SK-N-SH (cell line): ENCODE data around the gene SRD5A3. TPM values are rescaled to one million over a fixed set of nuclear protein-coding genes. Genes with fewer than 3 reads are reported as not detected.

Experiments used
- CTCF ChIA-PET: fragments of 300-600, 350-600 bp; formaldehyde crosslinking; extraction: SDS; loops from one replicate; lab custom pipeline; 2021; lab: Yijun Ruan, JAX
- POLR2A ChIA-PET: fragments of 350-600 bp; sonication (Branson Sonifier 250); formaldehyde crosslinking; extraction: SDS; loops from one replicate; lab custom pipeline; 2020; ENCODE audit warnings: antibody characterized with exemption, inconsistent platforms; lab: Yijun Ruan, JAX
- DNase-seq: peaks from one replicate; pipeline ENCODE4 v3.0.0; 2012
- H2AFZ ChIP-seq: fragments of 200-600 bp; sonication (generic); 2 replicates; pipeline ENCODE4 v1.8.1; 2016; ENCODE audit warnings: antibody characterized with exemption, mild to moderate bottlenecking, low read depth
- H3F3A ChIP-seq: fragments of 200-600 bp; sonication (generic); replicated peaks from 2 replicates; pipeline ENCODE3; 2016; ENCODE audit warnings: antibody characterized with exemption, mild to moderate bottlenecking; ENCODE audit not compliant: insufficient read depth
- H3K27ac ChIP-seq, 2 experiments: fragments of 200-500 bp in 1 of 2; fragments of 200-600 bp in 1 of 2; sonication (Bioruptor generic) in 1 of 2; sonication (generic), shearing (Covaris generic) in 1 of 2; 2 replicates each; pipeline versions ENCODE4 v1.5.1 to v1.6.1; 2014 to 2016; ENCODE audit warnings: low read depth in 2 of 2, inconsistent platforms in 1 of 2, low read length in 1 of 2, mild to moderate bottlenecking in 1 of 2, mixed read lengths in 1 of 2
- H3K27me3 ChIP-seq: fragments of 200-600 bp; sonication (generic), shearing (Covaris generic); 2 replicates; pipeline ENCODE4 v1.6.1; 2016; ENCODE audit warnings: mixed run types; ENCODE audit not compliant: insufficient read depth
- H3K36me3 ChIP-seq, 2 experiments: fragments of 200-500 bp in 1 of 2; fragments of 200-600 bp in 1 of 2; sonication (Bioruptor generic) in 1 of 2; sonication (generic) in 1 of 2; replicated peaks in 1 of 2; 2 replicates each; pipeline versions ENCODE3 to v1.5.1; 2014 to 2016; ENCODE audit warnings: low read length in 1 of 2, mild to moderate bottlenecking in 1 of 2; ENCODE audit not compliant: insufficient read depth in 2 of 2, control insufficient read depth in 1 of 2
- H3K4me1 ChIP-seq, 2 experiments: fragments of 200-500 bp in 1 of 2; fragments of 200-600 bp in 1 of 2; sonication (Bioruptor generic) in 1 of 2; sonication (generic), shearing (Covaris generic) in 1 of 2; 2 replicates each; pipeline versions ENCODE4 v1.5.1 to v1.6.1; 2014 to 2016; ENCODE audit warnings: low read depth in 1 of 2, low read length in 1 of 2, mixed run types in 1 of 2; ENCODE audit not compliant: insufficient read depth in 2 of 2, control insufficient read depth in 1 of 2
- H3K4me2 ChIP-seq: fragments of 200-600 bp; sonication (generic), shearing (Covaris generic); 2 replicates; pipeline ENCODE4 v1.6.1; 2017; ENCODE audit warnings: mixed run types
- H3K4me3 ChIP-seq, 2 experiments: fragments of 200-500 bp in 1 of 2; fragments of 200-600 bp in 1 of 2; sonication (Bioruptor generic) in 1 of 2; sonication (generic), shearing (Covaris generic) in 1 of 2; 2 replicates each; pipeline versions ENCODE4 v1.5.1 to v1.8.1; 2014 to 2016; ENCODE audit warnings: low read depth in 2 of 2, inconsistent platforms in 1 of 2, low read length in 1 of 2, mild to moderate bottlenecking in 1 of 2, mixed read lengths in 1 of 2, moderate library complexity in 1 of 2
- H3K79me2 ChIP-seq: fragments of 200-600 bp; sonication (generic); 2 replicates; pipeline ENCODE4 v1.8.1; 2017; ENCODE audit warnings: mild to moderate bottlenecking; ENCODE audit not compliant: insufficient read depth
- H3K9ac ChIP-seq: fragments of 200-600 bp; sonication (generic); 2 replicates; pipeline ENCODE4 v1.6.1; 2017; ENCODE audit warnings: mixed run types
- H3K9me2 ChIP-seq: fragments of 200-600 bp; sonication (generic); 2 replicates; pipeline ENCODE4 v1.6.1; 2017; ENCODE audit warnings: mixed run types
- H3K9me3 ChIP-seq: fragments of 200-600 bp; sonication (generic); 2 replicates; pipeline ENCODE4 v1.6.1; 2017; ENCODE audit warnings: mixed run types, mild to moderate bottlenecking, moderate library complexity
- H4K20me1 ChIP-seq: fragments of 200-600 bp; sonication (generic); 2 replicates; pipeline ENCODE4 v1.6.1; 2017; ENCODE audit warnings: mild to moderate bottlenecking, mixed run types; ENCODE audit not compliant: insufficient read depth
- CTCF ChIP-seq: fragments of 200-600 bp; sonication (generic); IDR thresholded peaks from 2 replicates; pipeline ENCODE4 v1.6.1; 2017; ENCODE audit warnings: antibody characterized with exemption, mild to moderate bottlenecking, moderate library complexity
- EP300 ChIP-seq, 2 experiments: IDR thresholded peaks; 2 replicates each; pipeline versions ENCODE4 v1.4.0 to v1.6.1; 2012; ENCODE audit warnings: borderline replicate concordance in 1 of 2, low read depth in 1 of 2, low read length in 1 of 2
- FOSL2 ChIP-seq: IDR thresholded peaks from 2 replicates; pipeline ENCODE4 v1.4.0; 2012; ENCODE audit warnings: low read depth, mild to moderate bottlenecking, moderate library complexity, borderline replicate concordance
- MAX ChIP-seq: IDR thresholded peaks from 2 replicates; pipeline ENCODE4 v1.4.0; 2012; ENCODE audit warnings: low read depth
- MXI1 ChIP-seq: IDR thresholded peaks from 2 replicates; pipeline ENCODE4 v1.6.1; 2012; ENCODE audit warnings: mild to moderate bottlenecking, low read depth, low read length, improper control_type of control experiment
- POLR2AphosphoS5 ChIP-seq: IDR thresholded peaks from 2 replicates; pipeline ENCODE4 v1.6.1; 2012; ENCODE audit warnings: low read depth, low read length
- TEAD4 ChIP-seq: IDR thresholded peaks from 2 replicates; pipeline ENCODE4 v1.4.0; 2012; ENCODE audit warnings: mild to moderate bottlenecking, borderline replicate concordance; ENCODE audit not compliant: insufficient read depth
- USF2 ChIP-seq: fragments of 150-350 bp; IDR thresholded peaks from 2 replicates; pipeline ENCODE4 v1.6.1; 2017; ENCODE audit warnings: antibody characterized with exemption, low read length, low read depth, borderline replicate concordance
- WGBS: methylation state at CpG from one replicate; pipeline ENCODE4 v1.1.6; 2017; ENCODE audit warnings: low lambda C conversion rate; 5-methylcytosine and 5-hydroxymethylcytosine counted together
- polyA plus RNA-seq, 3 experiments: library from polyadenylated mRNA; depleted of rRNA; stranded (reverse); fragments of >200 nt; gene quantifications; 2 replicates each; pipeline ENCODE4 v1.2.3, GENCODE V29; 2012

The SRD5A3 gene
- polyA plus RNA-seq, 1 of the 3 experiments (the other 2 are of a cell fraction), result 5.1 TPM

- no peak for TF ChIP-seq USF2
- TF ChIP-seq MXI1, result no peak
- no peak for TF ChIP-seq TEAD4
- TF ChIP-seq POLR2AphosphoS5, result no peak
- no peak for TF ChIP-seq EP300 (IDR thresholded peaks at IDR 0.05; ENCODE audit: borderline replicate concordance in 1 of 2, low read depth in 1 of 2, low read length in 1 of 2)
These were observed 47.6 kb downstream of the SRD5A3 start (continued) for GRCh38 chr4:55393461-55394320.

- Histone ChIP-seq H3K9me3 (no peaks in the 10 kb centered on the region), H3K79me2 (peaks cover 42% of the 10 kb centered on the region), H3K4me3 (peak overlapping the region; percentile 81 to 90), H3K4me1 (peaks cover 0 to 5% of the 10 kb centered on the region in 2 experiments; a peak in 2 of 4 replicates), H3K27me3 (no peaks in the 10 kb centered on the region), H4K20me1 (peaks cover 32% of the 10 kb centered on the region), H3K9me2 (no peaks in the 10 kb centered on the region), H2AFZ (peak overlapping the region; percentile 90), H3K9ac (peak overlapping the region; percentile 98), H3K36me3 (peaks cover 3 to 17% of the 10 kb centered on the region in 2 experiments), H3K4me2 (peak overlapping the region; percentile 99), H3F3A (peaks cover 11% of the 10 kb centered on the region), H3K27ac (peak overlapping the region; percentile 81 to 86)
- ChIA-PET CTCF (interaction anchor here (0.8 to 1.4 kb wide), 6 partner anchors 28 to 159 kb away, joined by 3 to 5 read pairs (median 4); no protein-coding TSS in a partner anchor), POLR2A (interaction anchor here (0.7 to 2.3 kb wide), 7 partner anchors 8 to 1162 kb away, joined by 4 to 8 read pairs (median 4); partner anchors contain the start of gene SRD5A3)
- 10% methylated on average over 4 of the region's 4 CpGs for WGBS
- DNase-seq, result no peak
- TF ChIP-seq MAX (0 out of 2 replicates have a peak, but pooled peaks have one; percentile 73), MXI1 (0 out of 2 replicates have a peak, but pooled peaks have one; percentile 78), FOSL2 (no peak), CTCF (peak; percentile 31)
These were observed 49.1 kb downstream of the SRD5A3 start for GRCh38 chr4:55395218-55395528.
